ENCODE measurements around the gene VPS51.
"Not testable (repeated sequence)": the region's sequence is repeated elsewhere in the genome, so short reads cannot be mapped to it uniquely, and the experiment has no call there.

The VPS51 gene

DNA sequence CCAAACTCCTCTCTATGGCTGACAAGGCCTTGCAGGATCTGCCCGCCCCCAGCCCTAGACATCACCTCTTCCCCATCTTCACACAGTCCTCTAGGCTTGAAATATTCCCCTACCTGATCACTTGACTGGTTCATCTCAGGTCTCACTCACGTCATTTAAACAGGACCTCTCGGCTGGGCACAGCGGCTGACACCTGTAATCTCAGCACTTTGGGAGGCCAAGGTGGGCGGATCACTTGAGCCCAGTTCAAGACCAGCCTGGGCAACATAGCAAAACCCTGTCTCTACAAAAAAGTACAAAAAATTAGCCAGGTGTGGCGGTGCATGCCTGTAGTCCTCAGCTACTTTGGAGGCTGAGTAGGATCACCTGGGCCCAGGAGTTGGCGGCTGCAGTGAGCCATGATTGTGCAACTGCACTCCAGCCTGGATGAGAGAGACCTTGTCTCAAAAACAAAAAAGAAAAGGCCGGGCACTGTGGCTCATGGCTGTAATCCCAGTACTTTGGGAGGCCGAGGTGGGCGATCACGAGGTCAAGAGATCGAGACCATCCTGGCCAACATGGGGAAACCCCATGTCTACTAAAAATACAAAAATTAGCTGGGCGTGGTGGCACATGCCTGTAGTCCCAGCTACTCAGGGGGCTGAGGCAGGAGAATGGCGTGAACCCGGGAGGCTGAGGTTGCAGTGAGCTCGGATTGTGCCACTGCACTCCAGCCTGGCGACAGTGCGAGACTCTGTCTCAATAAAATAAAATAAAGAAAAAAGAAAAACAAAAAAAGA, 23.1 kb downstream of the VPS51 start:
- not testable (repeated sequence) for DNase-seq (ENCODE audit: low read depth in 2 of 2)

DNA sequence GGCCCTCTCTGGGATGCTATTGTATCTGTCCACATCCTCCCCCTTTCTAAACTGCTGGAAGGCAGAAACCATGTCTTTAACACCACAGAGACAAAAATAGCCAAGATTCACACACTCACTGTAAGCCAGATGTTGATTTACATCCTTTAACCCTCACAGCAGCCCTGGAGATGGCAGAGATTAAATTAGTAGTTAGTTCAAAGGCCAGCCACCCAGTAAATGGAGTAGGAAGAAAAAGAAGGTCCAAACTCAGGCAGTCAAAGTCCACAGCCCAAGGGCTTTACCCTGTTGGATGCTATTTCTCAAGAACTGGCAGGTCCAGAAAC, 23.6 kb downstream of the VPS51 start:
- DNase-seq (ENCODE audit: low read depth in 2 of 2) = no peak

DNA sequence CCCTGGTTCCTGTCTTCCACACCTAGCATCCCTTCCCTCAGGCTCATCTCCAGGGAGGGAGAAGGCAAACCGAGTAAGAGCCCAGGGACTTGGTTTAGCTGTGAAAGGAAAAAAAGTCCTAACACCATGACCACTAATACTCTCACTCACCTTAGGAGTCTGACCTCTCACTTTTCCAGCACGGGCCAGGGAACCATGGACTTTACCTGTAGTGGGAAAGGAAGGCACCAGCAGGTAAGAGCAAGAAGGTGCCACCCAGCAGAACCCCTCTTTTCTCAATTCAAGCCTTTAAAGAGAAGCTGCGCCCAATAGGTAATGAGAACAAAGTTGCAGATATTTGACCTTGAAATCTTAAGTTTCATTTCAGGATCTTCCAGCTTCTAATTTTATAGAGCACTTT, 24.8 kb downstream of the VPS51 start:
- no peak for DNase-seq (ENCODE audit: low read depth in 2 of 2)

DNA sequence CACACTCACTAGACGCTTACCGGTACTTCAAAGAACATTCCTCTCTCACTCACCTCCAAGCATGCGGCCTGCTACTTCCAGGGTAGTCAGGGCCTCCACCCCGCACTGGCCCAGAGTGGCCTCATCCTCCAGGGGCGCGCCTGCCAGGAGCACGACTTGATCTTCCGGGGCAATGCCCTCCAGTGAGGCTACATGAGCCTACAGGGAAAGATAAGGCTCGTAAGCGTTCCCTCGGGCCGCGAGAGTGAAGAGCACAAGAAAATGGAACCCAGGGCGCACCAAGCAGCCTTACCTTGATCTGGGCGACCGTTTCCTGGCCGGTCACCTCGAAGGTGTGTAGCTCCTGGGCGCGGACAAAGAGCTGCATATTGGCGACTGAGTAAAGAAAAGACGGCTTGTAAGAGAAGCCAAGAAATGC, 25.4 kb downstream of the VPS51 start:
- DNase-seq (ENCODE audit: low read depth in 2 of 2) = no peak

DNA sequence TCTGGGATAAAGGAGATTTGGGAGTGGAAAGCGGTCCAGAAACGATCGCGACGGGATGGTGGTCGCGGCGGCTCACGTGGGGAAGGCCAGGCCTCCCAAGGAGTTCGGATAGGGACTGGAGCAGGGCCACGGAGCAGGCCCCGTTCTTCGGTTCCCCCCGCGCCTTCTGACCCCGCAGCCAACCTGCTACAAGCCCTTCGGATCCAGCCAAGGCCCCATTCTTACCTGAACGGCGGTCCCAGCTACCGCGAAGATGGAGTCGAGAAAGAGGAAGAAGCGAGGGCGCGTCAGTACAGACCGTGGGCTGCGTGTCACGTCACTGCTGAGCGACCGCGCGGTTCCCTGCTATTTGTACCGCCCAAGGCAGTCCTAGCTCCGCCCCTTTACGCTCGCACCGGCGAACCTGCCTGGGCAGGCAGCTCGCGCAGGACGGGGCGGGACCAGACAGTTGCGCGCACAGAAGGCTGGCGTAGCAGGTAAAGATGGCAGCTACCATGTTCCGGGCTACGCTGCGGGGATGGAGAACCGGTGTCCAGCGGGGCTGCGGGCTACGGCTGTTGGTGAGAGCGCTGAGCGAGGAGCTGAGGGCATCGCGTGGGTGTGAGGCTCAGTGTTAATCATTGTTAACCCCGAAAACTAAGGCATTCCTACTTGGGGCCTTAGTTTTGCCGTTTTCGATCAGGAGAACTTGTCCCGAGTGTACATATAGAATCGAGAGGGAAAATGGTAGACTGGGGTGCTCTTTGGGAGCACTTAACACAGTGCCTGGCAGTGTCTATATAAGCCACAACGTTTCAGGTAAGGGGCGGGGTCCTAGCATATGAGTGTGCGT, 26.1 kb downstream of the VPS51 start, which contains the start of the genes FAU and MRPL49:
Gene FAU, minus strand, starts transcription at position 270 of the 832 bp plus-strand sequence. CDS start 321 bp downstream, outside the sequence.
Gene MRPL49, plus strand, starts transcription at position 457 of the 832 bp plus-strand sequence. Its CDS starts 26 bp downstream, at position 483.
- peak; percentile 98 to 99 for DNase-seq (ENCODE audit: low read depth in 2 of 2)

DNA sequence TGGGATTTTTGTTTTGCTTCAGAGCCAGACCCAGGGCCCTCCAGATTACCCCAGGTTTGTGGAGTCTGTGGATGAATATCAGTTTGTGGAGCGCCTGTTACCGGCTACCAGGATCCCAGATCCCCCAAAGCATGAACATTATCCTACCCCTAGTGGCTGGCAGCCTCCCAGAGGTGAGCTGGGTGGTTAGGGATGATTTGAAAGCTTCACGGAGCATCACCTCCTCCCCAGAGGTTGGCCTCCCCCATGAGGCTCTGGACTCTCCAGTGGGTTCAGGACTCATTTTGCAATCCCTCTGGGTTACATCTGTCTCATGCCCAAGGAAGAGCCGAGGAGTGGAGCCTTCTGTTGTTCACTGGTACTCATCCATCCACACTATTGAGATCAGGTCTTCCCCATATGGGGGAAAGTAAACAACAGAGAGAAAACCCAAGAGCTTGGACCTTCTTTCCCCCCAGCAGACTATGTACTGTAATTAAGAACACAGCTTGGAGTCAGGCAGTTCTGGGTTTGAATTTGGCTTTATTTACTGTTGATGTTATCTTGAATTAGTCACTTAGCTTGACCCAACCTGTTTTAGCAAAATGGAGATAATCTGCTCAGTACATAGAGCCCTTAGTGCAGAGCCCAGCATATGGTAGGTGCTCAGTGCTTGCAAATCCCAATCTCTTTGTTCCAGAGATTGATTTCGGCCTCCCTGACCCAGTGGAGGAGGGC, 28.6 kb downstream of the VPS51 start:
- no peak for DNase-seq (ENCODE audit: low read depth in 2 of 2)

DNA sequence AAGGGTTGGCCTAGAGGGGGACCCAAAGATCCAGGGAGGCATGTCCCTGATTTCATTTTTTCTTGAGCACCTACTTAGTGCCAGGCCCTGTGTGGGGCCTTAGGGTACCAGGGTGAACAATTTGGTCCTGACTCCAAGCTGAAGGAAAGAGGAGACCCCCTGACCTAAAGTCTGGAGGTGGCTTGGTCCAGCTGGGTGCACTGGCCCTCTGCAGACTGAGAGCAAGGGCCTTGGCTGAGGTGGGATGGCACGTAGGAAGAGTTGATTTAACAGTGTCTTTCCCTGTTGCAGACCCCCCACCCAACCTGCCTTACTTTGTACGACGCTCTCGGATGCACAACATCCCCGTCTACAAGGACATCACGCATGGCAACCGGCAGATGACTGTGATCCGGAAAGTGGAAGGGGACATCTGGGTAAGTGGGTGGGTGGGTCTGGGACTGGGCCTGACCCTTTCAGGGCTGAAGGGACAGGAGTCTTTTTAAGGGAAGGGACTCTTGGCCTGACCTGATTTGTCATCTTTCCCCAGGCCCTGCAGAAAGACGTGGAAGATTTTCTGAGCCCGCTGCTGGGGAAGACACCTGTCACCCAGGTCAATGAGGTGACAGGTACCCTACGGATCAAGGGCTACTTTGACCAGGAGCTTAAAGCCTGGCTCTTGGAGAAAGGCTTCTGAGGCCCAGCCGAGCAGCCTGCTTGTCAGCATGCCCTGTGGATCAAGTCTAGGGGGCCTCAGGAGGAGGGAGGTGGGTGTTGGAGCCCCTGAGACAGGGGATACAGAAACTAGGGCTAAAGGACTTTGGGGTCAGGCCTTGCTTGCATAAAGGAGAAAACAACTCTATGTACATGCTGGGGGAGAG, 29.4 kb downstream of the VPS51 start:
- no peak for DNase-seq (ENCODE audit: low read depth in 2 of 2)

DNA sequence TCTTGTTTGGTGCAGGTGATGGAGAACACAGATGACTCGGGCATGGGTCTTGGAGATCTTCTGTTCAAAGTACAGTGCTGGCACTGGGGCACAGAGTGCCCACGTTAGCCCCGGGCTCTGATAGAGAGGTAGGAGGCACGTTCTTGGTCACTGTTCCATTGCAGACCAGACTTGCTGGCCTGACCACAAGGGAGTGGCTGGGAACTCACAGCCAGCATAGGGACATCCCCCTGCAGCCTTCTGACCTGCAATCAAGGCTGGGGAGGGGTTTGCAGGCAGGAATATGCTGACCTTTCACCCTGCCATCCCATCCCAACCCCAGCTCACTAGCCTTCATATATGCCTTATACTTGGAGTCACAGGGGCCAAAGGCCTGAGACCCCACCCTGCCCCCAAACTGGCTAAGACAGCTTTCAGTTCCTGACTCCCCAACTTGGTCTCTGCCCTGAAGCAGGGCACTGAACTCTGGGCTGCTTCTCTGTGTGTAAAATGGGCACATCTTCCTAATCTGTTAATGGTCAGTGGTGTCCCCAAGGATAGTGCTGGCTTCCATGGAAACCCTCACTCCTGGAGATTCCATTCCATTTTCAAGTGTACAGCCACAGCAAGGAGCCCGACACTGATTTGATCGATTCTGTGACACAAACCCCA, 30.7 kb downstream of the VPS51 start:
- DNase-seq (ENCODE audit: low read depth in 2 of 2) = no peak

DNA sequence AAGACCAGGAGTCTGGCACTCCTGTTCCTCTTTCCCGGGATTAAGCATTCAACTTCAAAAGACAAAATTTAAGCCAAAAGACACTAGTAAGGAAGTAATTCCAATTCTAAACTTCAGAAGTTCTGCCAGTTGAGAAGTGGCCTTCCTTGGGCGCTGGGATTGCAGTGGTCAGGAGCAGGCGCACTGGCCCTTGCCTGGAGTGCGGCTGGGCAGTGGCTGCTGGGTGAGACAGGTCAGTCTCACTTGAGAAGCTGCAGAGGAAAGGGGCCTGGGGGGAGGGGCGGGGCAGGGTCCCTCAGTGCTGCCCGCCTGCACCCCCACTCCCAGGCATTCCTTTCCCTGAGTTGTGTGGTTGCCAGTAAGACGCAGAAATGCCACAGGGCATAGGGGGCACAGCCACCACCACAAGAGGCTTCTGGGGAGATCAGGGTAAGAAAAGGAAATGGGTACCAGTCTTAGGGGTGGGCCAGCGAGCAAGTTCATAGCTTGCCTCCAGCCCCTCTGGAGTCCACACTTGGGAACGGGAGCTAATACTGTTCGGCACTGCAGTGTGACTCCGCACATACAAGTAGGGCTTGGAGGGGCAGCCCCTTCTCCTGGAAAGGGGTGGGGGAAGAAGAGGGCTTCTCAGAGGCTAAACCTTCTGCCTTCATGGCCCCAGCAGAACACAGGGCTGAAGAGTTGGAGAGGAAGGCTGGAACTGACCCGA, 31.6 kb downstream of the VPS51 start:
- no peak for DNase-seq (ENCODE audit: low read depth in 2 of 2)

DNA sequence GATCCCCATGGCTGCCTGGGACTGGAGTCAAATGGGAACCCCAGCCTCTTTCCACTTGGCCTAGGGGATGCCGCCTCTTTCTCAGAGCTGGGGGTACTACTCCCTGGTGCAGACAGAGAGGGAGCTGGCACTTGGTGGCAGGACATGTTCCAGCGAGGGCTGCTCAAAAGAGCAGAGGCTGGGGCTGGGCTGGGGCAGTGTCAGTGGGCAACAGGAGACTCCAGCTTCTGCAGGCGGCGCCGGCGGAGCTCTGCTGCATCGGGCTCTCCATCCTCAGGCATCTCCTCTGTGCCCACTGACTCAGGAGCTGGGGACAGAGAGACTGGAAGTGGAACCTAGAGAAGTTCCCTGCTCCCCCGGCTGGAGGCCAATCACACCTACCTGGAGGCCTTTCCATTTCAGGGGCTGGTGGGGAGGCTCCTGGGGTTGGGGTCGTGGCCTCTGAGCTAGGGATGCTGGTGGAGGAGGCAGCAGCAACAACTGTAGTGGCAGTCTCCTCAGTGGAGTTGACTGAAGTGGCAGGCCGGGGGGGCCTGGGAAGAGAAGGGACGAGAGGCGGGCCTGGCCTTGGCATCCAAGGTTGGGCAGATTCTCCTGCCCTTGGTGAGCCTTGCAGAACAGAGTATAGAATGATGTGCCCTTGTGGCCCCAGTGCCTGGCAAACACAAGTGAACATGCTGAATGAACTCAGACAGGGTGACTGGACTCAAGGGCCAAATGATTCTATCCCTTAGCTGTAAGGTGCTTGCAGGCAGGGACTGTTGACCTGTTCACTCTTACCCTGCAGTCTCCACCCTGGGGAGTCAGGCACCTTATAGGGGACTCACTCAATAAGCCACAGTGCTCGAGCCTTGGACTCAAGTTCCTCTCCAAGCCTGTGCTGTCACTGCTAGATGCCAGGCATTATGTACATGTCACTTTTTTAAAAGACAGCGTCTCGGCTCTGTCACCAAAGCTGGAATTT, 32.5 kb downstream of the VPS51 start:
- DNase-seq (ENCODE audit: low read depth in 2 of 2) = no peak

DNA sequence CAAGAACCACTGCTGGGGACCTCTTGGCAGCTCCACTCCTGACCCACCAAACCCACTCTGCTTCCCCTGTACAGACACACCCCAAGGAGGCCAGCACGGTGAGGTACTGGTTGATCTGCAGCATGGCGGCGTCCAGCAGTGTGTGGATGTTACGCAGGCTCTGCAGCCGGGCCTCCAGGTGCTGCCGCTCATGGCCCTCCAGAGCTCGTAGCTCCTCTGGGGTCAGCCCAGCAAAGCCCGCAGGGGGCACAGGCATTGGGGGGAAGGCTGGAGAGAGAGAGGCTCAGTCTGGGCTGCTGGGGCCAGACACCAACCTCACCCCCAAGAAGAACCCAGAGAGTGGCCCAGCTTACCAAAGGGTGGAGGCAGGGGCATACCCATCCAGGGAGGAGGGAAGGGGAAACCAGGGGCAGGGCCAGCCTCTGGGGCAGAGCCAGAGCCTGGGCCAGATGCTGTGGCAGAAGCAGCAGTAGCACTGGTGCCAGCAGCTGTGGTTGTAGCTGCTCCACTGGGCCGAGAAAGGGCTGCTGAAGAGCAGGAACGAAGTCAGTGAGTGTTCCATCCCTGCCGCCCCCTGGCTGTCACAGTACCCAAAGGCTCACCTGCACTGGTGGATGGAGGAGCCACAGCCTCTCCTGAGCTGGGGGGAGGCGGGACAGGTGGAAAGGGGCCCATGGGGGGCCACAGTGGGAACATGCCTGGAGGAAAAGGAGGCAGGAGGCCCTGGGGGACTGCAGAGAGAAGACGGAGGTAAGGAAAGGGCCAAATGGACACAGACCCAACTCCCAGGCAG, 33.8 kb downstream of the VPS51 start:
- no peak for DNase-seq (ENCODE audit: low read depth in 2 of 2)

DNA sequence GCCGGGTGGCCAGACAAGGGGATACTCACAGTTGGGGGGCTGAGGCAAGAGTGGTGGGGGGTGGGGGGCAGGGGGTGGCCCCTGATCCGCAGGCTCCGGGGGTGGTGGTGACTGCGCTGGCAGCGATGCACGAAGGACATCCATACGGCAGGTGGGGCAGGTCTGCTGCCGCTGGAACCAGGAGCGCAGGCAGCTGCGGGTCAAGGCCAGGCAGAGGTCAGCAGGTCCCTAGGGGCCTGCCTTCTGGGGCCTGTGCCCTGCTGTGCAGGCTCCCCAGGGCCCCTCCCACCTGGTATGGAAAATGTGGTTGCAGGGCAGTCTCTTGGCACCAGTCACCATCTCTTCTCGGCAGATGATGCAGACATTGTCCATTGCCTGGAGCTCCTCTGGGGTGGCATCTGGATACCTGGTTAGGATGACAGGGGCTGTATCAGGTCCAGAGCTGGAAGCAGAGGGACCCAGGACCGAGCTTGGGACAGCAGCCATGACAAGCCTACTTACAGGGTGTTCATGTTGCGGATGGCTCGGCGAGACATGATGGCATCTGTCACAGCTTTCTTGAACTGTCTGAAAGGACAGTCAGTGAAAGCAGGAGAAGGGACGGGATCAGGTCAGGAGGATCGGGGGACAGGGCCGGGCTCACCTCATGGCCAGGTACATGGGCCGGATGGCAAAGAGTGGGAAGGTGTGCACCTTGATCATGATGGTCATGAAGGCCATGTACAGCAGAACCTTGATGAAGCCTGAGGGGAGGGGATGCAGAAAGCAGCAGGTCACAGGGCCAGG, 34.8 kb downstream of the VPS51 start:
- DNase-seq (ENCODE audit: low read depth in 2 of 2) = no peak

DNA sequence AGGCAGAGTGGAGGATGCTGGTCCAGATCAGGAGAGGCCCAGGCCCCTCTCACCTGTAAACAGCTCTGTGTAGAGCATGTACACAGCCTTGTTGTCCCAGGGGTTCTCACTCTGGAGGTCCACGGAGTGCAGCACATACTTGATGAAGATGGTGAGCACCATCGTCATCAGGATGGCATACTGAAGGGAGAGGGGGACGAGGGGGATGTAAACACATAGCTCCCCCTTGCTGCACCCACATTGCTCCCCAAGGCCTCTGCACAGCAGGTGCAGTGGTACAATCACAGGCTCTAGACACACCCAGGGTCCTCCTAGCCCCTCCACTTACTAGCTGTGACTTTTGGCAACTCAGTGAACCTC, 35.4 kb downstream of the VPS51 start:
- no peak for DNase-seq (ENCODE audit: low read depth in 2 of 2)

DNA sequence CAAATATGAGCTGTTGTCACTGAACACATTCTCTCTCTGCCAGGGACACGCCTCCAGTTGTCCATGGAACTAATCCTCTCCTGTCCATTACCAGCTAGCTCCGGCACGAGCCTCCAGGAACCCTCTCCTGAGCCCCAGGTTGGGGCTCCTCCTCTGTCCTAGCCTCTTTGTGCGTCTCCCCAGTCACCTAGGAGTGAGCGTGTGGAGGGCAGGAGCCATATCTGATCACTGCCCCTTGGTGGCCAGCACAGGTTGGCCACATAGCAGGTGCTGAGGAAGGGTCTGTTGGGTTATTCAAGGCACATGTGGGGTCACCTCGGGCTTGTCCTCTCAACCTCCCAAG, 35.9 kb downstream of the VPS51 start:
- DNase-seq (ENCODE audit: low read depth in 2 of 2) = no peak

DNA sequence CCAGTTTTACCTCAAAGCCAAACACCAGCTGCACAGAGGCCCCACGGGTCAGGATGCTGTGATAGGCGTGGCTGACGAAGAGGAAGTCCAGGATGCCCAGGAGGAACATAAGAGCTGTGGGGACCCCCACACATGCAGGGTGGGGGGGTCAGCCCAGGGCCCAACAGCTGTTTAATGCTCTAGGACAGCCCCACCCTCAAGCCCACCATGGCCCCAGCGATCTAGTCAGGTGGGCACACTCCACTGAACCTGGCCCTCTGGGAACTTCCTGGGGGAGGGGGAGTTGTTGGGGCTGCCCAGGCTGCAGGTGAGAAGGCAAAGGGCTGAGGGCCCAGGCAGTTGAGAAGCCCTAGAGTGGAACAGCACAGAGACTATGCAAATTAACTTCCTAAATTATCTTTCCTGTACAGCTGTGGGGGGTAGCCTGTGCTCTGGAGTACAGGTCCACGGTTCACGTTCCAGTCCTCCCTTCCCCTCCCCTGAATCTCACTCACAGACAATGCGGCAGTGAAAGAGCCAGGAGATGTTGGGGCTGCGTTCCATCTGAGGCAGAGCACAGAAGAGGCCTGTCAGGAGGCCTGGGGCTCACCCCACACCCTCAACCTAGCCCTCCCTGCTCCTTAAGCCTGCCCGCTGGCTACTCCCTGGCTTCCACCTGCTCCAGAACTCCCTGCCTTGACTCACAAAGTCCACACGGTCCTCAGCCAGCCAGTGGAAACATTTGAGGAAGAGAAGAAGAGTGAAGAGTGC, 36.4 kb downstream of the VPS51 start:
- no peak for DNase-seq (ENCODE audit: low read depth in 2 of 2)

DNA sequence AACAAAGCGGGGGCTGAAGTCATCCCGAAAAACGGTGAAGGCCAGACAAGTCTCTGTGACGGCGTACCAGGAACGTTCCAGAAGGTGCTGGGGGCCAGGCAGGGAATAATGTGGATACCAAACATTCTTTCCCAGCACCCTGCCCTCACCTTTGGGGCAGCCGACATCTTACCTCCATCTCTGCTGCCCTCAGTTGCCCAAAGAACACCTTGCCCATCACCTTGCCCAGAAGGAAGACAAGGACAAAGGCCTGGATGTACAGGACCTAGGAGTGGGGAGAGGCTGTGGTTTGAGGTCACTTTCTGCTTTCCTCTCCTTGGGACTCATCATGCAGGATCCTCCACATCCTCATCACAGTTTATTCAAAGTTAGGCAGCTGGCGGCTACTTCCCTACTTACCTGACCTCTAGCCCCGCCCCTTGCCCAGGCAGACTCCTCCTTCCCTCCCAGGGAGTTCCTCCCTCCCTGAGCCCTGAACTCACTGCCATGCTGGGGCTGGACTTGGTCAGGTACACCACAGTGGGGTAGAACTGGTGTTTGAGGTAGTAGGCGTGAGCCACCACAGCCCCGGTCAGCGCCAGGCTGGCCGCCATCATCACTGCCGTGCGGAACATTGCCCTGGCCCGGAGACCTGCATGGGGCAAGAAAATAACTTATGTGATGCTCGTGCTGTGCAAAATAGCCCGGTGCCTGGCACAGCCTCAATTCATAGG, 37.1 kb downstream of the VPS51 start:
- no peak for DNase-seq (ENCODE audit: low read depth in 2 of 2)
